ENCODE data around the gene GABPB2. TPM values are rescaled to one million over a fixed set of nuclear protein-coding genes. Genes with fewer than 3 reads are reported as not detected.
A peak's percentile ranks its signal among the peaks of the same experiment; 100 is the strongest.

Gene GABPB2
- polyA plus RNA-seq, 3 donors = 9.1 to 17.5 (median 14.7) TPM

- DNase-seq = no peak
Observed at GRCh38 chr1:151158751-151159251, 88.2 kb downstream of the GABPB2 start.

DNA sequence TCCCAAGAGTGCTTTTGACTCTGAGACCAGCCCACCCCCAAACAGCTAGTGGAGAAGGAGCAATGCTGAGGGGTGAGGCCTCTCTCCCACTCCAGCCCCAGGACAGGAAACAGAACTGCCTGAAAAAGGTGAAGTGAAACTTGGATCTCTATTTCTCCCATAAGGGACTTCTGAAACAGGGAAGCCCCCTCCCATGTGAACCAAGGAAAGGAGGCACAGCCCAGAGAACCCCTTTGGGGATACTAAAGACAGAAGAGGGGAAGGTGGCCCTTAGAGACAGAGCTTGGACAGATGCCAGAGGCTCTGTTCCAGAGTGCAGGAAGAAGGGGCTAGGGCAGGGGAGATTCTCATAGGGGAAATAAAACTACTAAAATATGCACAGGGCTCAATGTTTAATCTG lies 88.8 kb downstream of the GABPB2 start:
- no peak for DNase-seq

DNA sequence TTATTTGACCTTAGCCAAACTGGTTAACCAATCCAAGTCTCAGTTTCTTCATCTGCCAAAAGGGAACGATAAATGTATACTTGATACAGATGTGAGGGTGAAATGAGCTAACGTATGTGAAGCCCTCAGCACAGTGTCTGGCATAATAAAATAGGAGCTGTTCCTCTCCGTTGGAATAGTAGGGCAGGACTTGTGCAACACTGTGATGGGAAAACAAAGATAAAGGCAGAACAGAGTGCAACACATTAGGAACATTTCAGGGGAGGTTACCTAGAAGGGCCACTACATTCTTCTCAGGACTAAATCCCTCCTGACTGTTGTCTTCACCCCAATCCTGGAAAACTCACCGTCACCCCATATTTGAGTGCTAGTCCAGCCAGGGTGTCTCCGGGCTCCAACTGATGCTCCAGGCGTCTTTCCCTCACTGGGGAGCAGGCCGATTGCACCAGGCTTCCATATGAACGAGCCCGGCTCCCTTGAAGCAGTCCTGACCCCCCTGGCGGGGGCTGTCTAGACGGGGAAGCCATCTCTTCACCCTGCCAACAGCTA lies 94.2 kb downstream of the GABPB2 start:
- no peak for DNase-seq

GRCh38 chr1:151165281-151165737 lies 94.7 kb downstream of the GABPB2 start:
- DNase-seq = peak; percentile 63

- peak; percentile 99 for DNase-seq
Observed at GRCh38 chr1:151165738-151166504, 95.4 kb downstream of the GABPB2 start, which contains the start of the genes LYSMD1 and SCNM1. Gene LYSMD1, minus strand, starts transcription at chr1:151165902. Its CDS starts 644 bp downstream, at chr1:151165258. Gene SCNM1, plus strand, starts transcription at chr1:151166144. Its CDS starts 9 bp downstream, at chr1:151166153.

DNA sequence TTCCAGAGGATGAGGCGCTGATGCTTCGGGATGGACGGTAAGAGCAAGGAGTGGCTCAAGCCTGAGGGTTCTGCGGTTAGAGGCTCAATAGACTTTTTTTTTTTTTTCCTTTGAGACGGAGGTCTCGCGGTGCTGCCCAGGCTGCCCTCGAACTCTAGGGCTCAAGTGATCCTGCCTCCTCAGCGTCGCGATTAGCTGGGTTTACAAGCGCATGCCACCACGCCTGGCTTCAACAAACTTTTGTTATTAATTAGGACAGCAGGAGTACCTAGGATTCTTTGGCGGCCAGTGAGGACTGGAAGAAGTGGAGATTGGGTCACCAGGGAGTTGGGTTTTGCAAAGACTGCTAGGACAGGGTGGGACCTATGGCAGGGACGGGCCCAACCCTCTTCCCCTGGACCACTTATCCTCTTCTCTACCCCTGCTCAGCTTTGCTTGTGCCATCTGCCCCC lies 96.0 kb downstream of the GABPB2 start:
- no peak for DNase-seq

DNA sequence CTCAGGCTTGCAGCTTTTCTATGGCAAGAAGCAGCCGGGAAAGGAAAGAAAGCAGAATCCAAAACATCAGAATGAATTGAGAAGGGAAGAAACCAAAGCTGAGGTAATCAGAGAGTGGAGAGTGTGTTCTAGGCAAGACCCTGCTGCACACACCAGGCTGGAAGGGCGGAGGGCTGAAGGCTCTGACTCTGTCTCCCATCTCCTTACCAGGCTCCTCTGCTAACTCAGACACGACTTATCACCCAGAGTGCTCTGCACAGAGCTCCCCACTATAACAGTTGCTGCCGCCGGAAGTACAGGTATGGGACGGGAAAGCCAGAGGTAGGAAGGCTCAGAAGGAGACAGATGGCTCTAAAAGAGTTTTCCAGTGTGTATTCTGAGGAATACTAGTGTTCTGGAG lies 96.6 kb downstream of the GABPB2 start:
- DNase-seq = no peak

- DNase-seq = no peak
Observed at GRCh38 chr1:151171190-151171589, 100.6 kb downstream of the GABPB2 start.

Other genes starting within 250 kb of the GABPB2 start
- gene ARNT, start 194.2 kb upstream of the GABPB2 start, polyA plus RNA-seq (ENCODE audit: insufficient read length in 3 of 3) = 10 to 100 TPM; 49.5 to 65.4 (median 54.8) TPM
- gene CTXND2, start 183.6 kb upstream of the GABPB2 start, polyA plus RNA-seq (ENCODE audit: insufficient read length in 3 of 3) = under 1 TPM in 1 of 3 donors, not detected in 2; 0.27 TPM
- gene SETDB1, start 144.4 kb upstream of the GABPB2 start, polyA plus RNA-seq (ENCODE audit: insufficient read length in 3 of 3) = 10 to 100 TPM; 69.0 to 96.6 (median 92.2) TPM
- gene CERS2, start 95.9 kb upstream of the GABPB2 start, polyA plus RNA-seq (ENCODE audit: insufficient read length in 3 of 3) = 100 to 1,000 TPM; 300 to 329 (median 318) TPM
- 10 to 100 TPM; 12.8 to 23.1 (median 17.9) TPM for gene ANXA9, start 88.5 kb upstream of the GABPB2 start, polyA plus RNA-seq (ENCODE audit: insufficient read length in 3 of 3)
- gene MINDY1, start 63.9 kb upstream of the GABPB2 start, polyA plus RNA-seq (ENCODE audit: insufficient read length in 3 of 3) = 10 to 100 TPM; 39.6 to 57.0 (median 54.9) TPM
- gene PRUNE1, start 62.3 kb upstream of the GABPB2 start, polyA plus RNA-seq (ENCODE audit: insufficient read length in 3 of 3) = 10 to 100 TPM; 41.9 to 45.8 (median 43.7) TPM
- 1 to 10 TPM; 1.9 to 5.9 (median 4.6) TPM for gene BNIPL, start 34.2 kb upstream of the GABPB2 start, polyA plus RNA-seq (ENCODE audit: insufficient read length in 3 of 3)
- gene C1orf56, start 23.0 kb upstream of the GABPB2 start, polyA plus RNA-seq (ENCODE audit: insufficient read length in 3 of 3) = 10 to 100 TPM; 10.2 to 14.1 (median 11.8) TPM
- gene CDC42SE1, start 11.1 kb upstream of the GABPB2 start, polyA plus RNA-seq (ENCODE audit: insufficient read length in 3 of 3) = 10 to 100 TPM; 68.5 to 89.0 (median 80.4) TPM
- gene MLLT11, start 10.4 kb upstream of the GABPB2 start, polyA plus RNA-seq (ENCODE audit: insufficient read length in 3 of 3) = 10 to 100 TPM; 23.9 to 24.4 (median 23.9) TPM
- 10 to 100 TPM; 27.5 to 37.6 (median 33.3) TPM for gene SEMA6C, start 75.9 kb downstream of the GABPB2 start, polyA plus RNA-seq (ENCODE audit: insufficient read length in 3 of 3)
- gene TNFAIP8L2, start 85.9 kb downstream of the GABPB2 start, polyA plus RNA-seq (ENCODE audit: insufficient read length in 3 of 3) = 1 to 10 TPM; 1.2 to 2.1 (median 1.3) TPM
- 10 to 100 TPM; 16.5 to 17.3 (median 16.7) TPM for gene LYSMD1, start 95.1 kb downstream of the GABPB2 start, polyA plus RNA-seq (ENCODE audit: insufficient read length in 3 of 3)
- 10 to 100 TPM; 41.1 to 45.6 (median 45.2) TPM for gene SCNM1, start 95.4 kb downstream of the GABPB2 start, polyA plus RNA-seq (ENCODE audit: insufficient read length in 3 of 3)
- gene TMOD4, start 105.2 kb downstream of the GABPB2 start, polyA plus RNA-seq (ENCODE audit: insufficient read length in 3 of 3) = 1 to 10 TPM; 1.1 to 2.4 (median 1.5) TPM
- 10 to 100 TPM; 72.3 to 75.9 (median 73.5) TPM for gene VPS72, start 119.4 kb downstream of the GABPB2 start, polyA plus RNA-seq (ENCODE audit: insufficient read length in 3 of 3)
- 10 to 100 TPM; 61.7 to 89.4 (median 74.3) TPM for gene PIP5K1A, start 127.8 kb downstream of the GABPB2 start, polyA plus RNA-seq (ENCODE audit: insufficient read length in 3 of 3)
- gene PSMD4, start 184.0 kb downstream of the GABPB2 start, polyA plus RNA-seq (ENCODE audit: insufficient read length in 3 of 3) = 100 to 1,000 TPM; 166 to 188 (median 183) TPM
- 10 to 100 TPM; 25.2 to 30.0 (median 27.5) TPM for gene ZNF687, start 211.5 kb downstream of the GABPB2 start, polyA plus RNA-seq (ENCODE audit: insufficient read length in 3 of 3)